22Rv1 (cell line): ENCODE data around the gene ABHD12.

ENCODE experiments used
- H3K27ac ChIP-seq: fragments of 450-650 bp; 2 replicates; pipeline ENCODE4 v1.5.1; 2017
- CTCF ChIP-seq: fragments of 450-650 bp; IDR thresholded peaks from 2 replicates; pipeline ENCODE4 v1.5.1; 2017; ENCODE audit warnings: mild to moderate bottlenecking
- ZFX ChIP-seq: fragments of 450-650 bp; IDR thresholded peaks from 2 replicates; pipeline ENCODE4 v1.6.1; 2017; ENCODE audit warnings: antibody characterized with exemption, borderline replicate concordance

The ABHD12 gene

GRCh38 chr20:25397096-25397495 is 6.5 kb upstream of the ABHD12 start:
- no peak overlapping the region for H3K27ac ChIP-seq
- no peak for TF ChIP-seq CTCF
- TF ChIP-seq ZFX: no peak

- no peak overlapping the region for H3K27ac ChIP-seq
- TF ChIP-seq CTCF (no peak), ZFX (no peak)
Measured at GRCh38 chr20:25394996-25395395, 4.4 kb upstream of the ABHD12 start.

- no peak overlapping the region for H3K27ac ChIP-seq
Measured at GRCh38 chr20:25394276-25394675, 3.6 kb upstream of the ABHD12 start.

GRCh38 chr20:25389858-25390537 is 637 bp downstream of the ABHD12 start:
- TF ChIP-seq ZFX (no peak), CTCF (no peak)
- H3K27ac ChIP-seq: peak overlapping the region; percentile 81

More at GRCh38 chr20:25394276-25394675, 3.6 kb upstream of the ABHD12 start:
- no peak for TF ChIP-seq ZFX
- TF ChIP-seq CTCF: no peak

- TF ChIP-seq ZFX (no peak), CTCF (no peak)
- H3K27ac ChIP-seq: peak overlapping the region; percentile 81; the same call in 1 of the 2 replicates
Measured at GRCh38 chr20:25389401-25389857, 1.2 kb downstream of the ABHD12 start.

GRCh38 chr20:25382704-25383370 is 7.8 kb downstream of the ABHD12 start:
- no peak for TF ChIP-seq ZFX
- no peak for TF ChIP-seq CTCF
- no peak overlapping the region for H3K27ac ChIP-seq
